Measurements from ENCODE around the gene TSPAN5.

- TF ChIP-seq CTCF (IDR thresholded peaks at IDR 0.05) (no peak), POLR2A (IDR thresholded peaks at IDR 0.05) (no peak)
Observed at GRCh38 chr4:98517218-98518021, 141.0 kb downstream of the TSPAN5 start.

Measured in suprapubic skin (tissue), 3 donors.